ENCODE data around the gene PCARE.

PCARE gene

GRCh38 chr2:29013057-29013780 is 61.1 kb downstream of the PCARE start:
- no peak overlapping the region for H3K4me3 ChIP-seq (replicated peaks; ENCODE audit: low read depth, low read length)
- DNase-seq (ENCODE audit: extremely low read depth, low read depth), result no peak
- TF ChIP-seq CTCF (IDR thresholded peaks at IDR 0.05; ENCODE audit: low read depth, low read length, missing control alignments), result no peak

DNA sequence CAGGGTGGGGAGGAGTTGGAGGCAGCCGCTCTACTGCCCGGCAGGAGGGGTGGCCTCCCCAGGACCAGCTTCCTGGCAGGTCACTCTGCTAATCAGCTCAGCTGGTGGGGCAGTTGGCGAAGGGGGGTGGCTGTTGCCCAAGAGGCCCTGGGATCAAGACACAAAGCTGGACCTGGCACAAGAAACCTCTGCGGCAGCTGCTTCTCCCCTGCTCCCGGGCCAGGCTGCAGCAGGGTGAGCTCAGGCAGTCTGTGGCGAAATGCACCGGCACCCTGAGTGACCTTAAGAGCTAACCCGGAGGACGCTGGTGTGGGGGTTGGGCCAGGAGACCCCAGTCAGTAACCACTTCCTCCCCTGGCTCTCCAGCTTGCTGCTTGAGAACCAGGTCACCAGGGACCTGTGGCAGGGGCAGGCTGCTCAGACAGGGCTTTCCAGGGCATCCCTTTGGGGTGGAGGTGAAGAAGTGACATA is 62.1 kb downstream of the PCARE start:
- DNase-seq (ENCODE audit: extremely low read depth, low read depth), result no peak
- no peak overlapping the region for H3K4me3 ChIP-seq (replicated peaks; ENCODE audit: low read depth, low read length)

More for the DNA sequence above, 62.1 kb downstream of the PCARE start:
- TF ChIP-seq CTCF (IDR thresholded peaks at IDR 0.05; ENCODE audit: low read depth, low read length, missing control alignments), result no peak
